ENCODE data around the gene BACH2. TPM values are rescaled to one million over a fixed set of nuclear protein-coding genes. Genes with fewer than 3 reads are reported as not detected.
A peak's percentile ranks its signal among the peaks of the same experiment; 100 is the strongest.

The BACH2 gene
- total and polyA plus RNA-seq, 4 donors: 0.78 to 17.4 (median 3.2) TPM

- H3K27ac ChIP-seq (ENCODE audit: low read depth in 1 of 2, low read length in 1 of 2): no peak overlapping the region
- no peak for ATAC-seq (ENCODE audit: insufficient read depth, low FRiP score)
- no peaks in the 10 kb centered on the region for H3K36me3 ChIP-seq (ENCODE audit: control insufficient read depth in 4 of 4, insufficient read depth in 4 of 4, low read length in 4 of 4)
- peaks cover 0 to 6% (median 0%) of the 10 kb centered on the region in 3 donors for H3K27me3 ChIP-seq (ENCODE audit: control insufficient read depth in 3 of 3, insufficient read depth in 3 of 3, low read length in 2 of 3)
- no peak for DNase-seq
- H3K9ac ChIP-seq (ENCODE audit: insufficient read depth in 1 of 2, low read length in 2 of 2): no peak overlapping the region
- H3K9me3 ChIP-seq (ENCODE audit: control insufficient read depth in 4 of 4, insufficient read depth in 3 of 4, low read length in 3 of 4): peaks cover 0 to 2% (median 0%) of the 10 kb centered on the region in 4 donors
- peaks cover 0 to 16% (median 6%) of the 10 kb centered on the region in 5 donors for H3K4me1 ChIP-seq (ENCODE audit: control insufficient read depth in 5 of 5, insufficient read depth in 5 of 5, low read length in 5 of 5)
- 98 to 99% methylated on average over 3 of the region's 3 CpGs for WGBS, 2 donors
- H3K4me3 ChIP-seq: no peak overlapping the region
- TF ChIP-seq, protein P1, sequence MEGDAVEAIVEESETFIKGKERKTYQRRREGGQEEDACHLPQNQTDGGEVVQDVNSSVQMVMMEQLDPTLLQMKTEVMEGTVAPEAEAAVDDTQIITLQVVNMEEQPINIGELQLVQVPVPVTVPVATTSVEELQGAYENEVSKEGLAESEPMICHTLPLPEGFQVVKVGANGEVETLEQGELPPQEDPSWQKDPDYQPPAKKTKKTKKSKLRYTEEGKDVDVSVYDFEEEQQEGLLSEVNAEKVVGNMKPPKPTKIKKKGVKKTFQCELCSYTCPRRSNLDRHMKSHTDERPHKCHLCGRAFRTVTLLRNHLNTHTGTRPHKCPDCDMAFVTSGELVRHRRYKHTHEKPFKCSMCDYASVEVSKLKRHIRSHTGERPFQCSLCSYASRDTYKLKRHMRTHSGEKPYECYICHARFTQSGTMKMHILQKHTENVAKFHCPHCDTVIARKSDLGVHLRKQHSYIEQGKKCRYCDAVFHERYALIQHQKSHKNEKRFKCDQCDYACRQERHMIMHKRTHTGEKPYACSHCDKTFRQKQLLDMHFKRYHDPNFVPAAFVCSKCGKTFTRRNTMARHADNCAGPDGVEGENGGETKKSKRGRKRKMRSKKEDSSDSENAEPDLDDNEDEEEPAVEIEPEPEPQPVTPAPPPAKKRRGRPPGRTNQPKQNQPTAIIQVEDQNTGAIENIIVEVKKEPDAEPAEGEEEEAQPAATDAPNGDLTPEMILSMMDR (IDR thresholded peaks at IDR 0.05; ENCODE audit: control extremely low read depth, extremely low read depth): no peak
These were observed 303.2 kb downstream of the BACH2 start for GRCh38 chr6:89993411-89993810.

GRCh38 chr6:89992818-89993217 lies 303.8 kb downstream of the BACH2 start:
- H3K9ac ChIP-seq (ENCODE audit: insufficient read depth in 1 of 2, low read length in 2 of 2): no peak overlapping the region
- H3K27me3 ChIP-seq (ENCODE audit: control insufficient read depth in 3 of 3, insufficient read depth in 3 of 3, low read length in 2 of 3): peaks cover 0 to 6% (median 0%) of the 10 kb centered on the region in 3 donors
- H3K27ac ChIP-seq (ENCODE audit: low read depth in 1 of 2, low read length in 1 of 2): no peak overlapping the region
- no peaks in the 10 kb centered on the region for H3K36me3 ChIP-seq (ENCODE audit: control insufficient read depth in 4 of 4, insufficient read depth in 4 of 4, low read length in 4 of 4)
- DNase-seq: no peak
- ATAC-seq (ENCODE audit: insufficient read depth, low FRiP score): no peak
- TF ChIP-seq, protein P1 (IDR thresholded peaks at IDR 0.05; ENCODE audit: control extremely low read depth, extremely low read depth): no peak
- H3K4me1 ChIP-seq (ENCODE audit: control insufficient read depth in 5 of 5, insufficient read depth in 5 of 5, low read length in 5 of 5): peaks cover 0 to 17% (median 4%) of the 10 kb centered on the region in 5 donors
- H3K9me3 ChIP-seq (ENCODE audit: control insufficient read depth in 4 of 4, insufficient read depth in 3 of 4, low read length in 3 of 4): peaks cover 0 to 2% (median 0%) of the 10 kb centered on the region in 4 donors
- no peak overlapping the region for H3K4me3 ChIP-seq
- 93 to 96% methylated on average over 2 of the region's 2 CpGs for WGBS, 2 donors

- Histone ChIP-seq H3K4me1 (ENCODE audit: control insufficient read depth in 5 of 5, insufficient read depth in 5 of 5, low read length in 5 of 5) (peaks cover 0 to 43% (median 16%) of the 10 kb centered on the region in 5 donors), H3K4me3 (no peak overlapping the region), H3K36me3 (ENCODE audit: control insufficient read depth in 4 of 4, insufficient read depth in 4 of 4, low read length in 4 of 4) (no peaks in the 10 kb centered on the region), H3K9ac (ENCODE audit: insufficient read depth in 1 of 2, low read length in 2 of 2) (no peak overlapping the region), H3K27me3 (ENCODE audit: control insufficient read depth in 3 of 3, insufficient read depth in 3 of 3, low read length in 2 of 3) (no peaks in the 10 kb centered on the region), H3K27ac (ENCODE audit: low read depth in 1 of 2, low read length in 1 of 2) (no peak overlapping the region), H3K9me3 (ENCODE audit: control insufficient read depth in 4 of 4, insufficient read depth in 3 of 4, low read length in 3 of 4) (no peaks in the 10 kb centered on the region)
- DNase-seq (peak in 2 of 3 donors; percentile 35 to 41), ATAC-seq (ENCODE audit: insufficient read depth, low FRiP score) (no peak)
- TF ChIP-seq, protein P1 (IDR thresholded peaks at IDR 0.05; ENCODE audit: control extremely low read depth, extremely low read depth): no peak
- WGBS, 2 donors: 65 to 81% methylated on average over 4 of the region's 4 CpGs
These were observed 306.9 kb downstream of the BACH2 start for GRCh38 chr6:89989742-89990141.

DNA sequence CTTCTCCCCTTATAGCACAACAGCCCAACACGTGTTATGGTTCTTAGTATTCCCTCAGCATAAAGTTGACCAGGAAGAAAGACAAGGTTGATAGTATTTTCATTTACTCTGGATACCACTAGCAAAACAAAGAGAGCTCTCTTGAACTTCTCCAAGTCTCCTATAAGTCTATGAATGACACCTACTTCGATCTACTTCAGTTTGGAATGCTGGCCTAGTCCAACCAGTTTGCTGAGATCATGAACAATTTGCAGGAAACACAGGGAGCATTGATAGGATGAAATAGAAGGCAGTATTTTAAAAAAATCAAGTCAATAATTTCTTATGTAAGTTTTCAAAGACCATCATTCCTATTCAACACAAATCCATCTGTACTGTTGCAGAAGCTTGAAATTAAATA lies 308.8 kb downstream of the BACH2 start:
- no peak overlapping the region for H3K27ac ChIP-seq (ENCODE audit: low read depth in 1 of 2, low read length in 1 of 2)
- no peak overlapping the region for H3K9ac ChIP-seq (ENCODE audit: insufficient read depth in 1 of 2, low read length in 2 of 2)
- H3K9me3 ChIP-seq (ENCODE audit: control insufficient read depth in 4 of 4, insufficient read depth in 3 of 4, low read length in 3 of 4): no peaks in the 10 kb centered on the region
- 74 to 93% methylated on average over 2 of the region's 2 CpGs for WGBS, 2 donors
- H3K4me3 ChIP-seq: no peak overlapping the region
- peaks cover 0 to 43% (median 16%) of the 10 kb centered on the region in 5 donors for H3K4me1 ChIP-seq (ENCODE audit: control insufficient read depth in 5 of 5, insufficient read depth in 5 of 5, low read length in 5 of 5)
- TF ChIP-seq, protein P1 (IDR thresholded peaks at IDR 0.05; ENCODE audit: control extremely low read depth, extremely low read depth): no peak
- DNase-seq (peak; percentile 29 to 58 (median 43)), ATAC-seq (ENCODE audit: insufficient read depth, low FRiP score) (no peak)
- H3K27me3 ChIP-seq (ENCODE audit: control insufficient read depth in 3 of 3, insufficient read depth in 3 of 3, low read length in 2 of 3): no peaks in the 10 kb centered on the region
- no peaks in the 10 kb centered on the region for H3K36me3 ChIP-seq (ENCODE audit: control insufficient read depth in 4 of 4, insufficient read depth in 4 of 4, low read length in 4 of 4)
